IPS-NIHi11 (cell line): ENCODE measurements around the gene TNFRSF18.
"Not testable (repeated sequence)": the region's sequence is repeated elsewhere in the genome, so short reads cannot be mapped to it uniquely, and the experiment has no call there.

Experiments
- DNase-seq: peaks from one replicate; pipeline ENCODE4 v3.0.0; 2012; ENCODE audit warnings: mixed read lengths, low spot score

Gene TNFRSF18

DNA sequence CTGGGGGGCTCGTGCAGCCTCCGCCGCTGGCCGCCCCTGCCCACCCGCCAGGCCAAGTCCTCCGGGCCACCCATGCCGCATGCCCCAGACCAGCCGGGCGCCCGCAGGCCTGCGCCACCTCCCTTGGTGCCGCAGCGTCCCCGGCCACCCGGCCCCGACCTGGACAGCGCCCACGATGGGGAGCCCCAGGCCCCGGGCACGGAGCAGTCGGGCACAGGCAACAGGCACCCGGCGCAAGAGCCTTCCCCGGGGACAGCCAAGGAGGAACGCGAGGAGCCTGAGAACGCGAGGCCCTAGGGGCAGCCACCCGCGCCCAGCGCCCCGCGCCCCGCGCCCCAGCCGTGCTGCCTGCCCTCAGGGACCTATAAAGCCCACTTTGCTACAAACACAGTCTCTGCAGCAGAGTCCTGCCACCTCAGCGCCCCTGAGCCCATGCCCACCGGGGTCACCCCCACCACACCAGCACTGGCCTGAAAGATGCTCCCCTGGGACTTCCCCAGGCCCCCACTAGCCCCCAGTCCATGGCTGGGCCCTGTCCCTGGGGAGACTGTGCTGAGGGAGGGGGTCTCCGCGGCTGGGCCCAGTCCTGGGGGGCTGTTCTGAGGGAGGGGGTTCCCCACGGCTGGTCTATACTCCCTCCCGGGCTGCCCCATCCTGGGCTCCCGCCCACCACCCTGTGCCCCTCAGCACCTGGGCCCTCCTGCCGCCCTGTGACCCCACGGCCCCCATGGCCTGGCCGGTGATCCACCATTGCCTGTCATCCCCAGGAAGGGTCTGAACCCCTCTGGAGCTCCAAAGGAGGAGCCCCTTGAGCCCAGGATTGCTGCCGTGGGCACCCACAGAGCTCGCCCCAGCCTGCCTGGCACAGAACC lies 8.6 kb downstream of the TNFRSF18 start:
- DNase-seq, result no peak

DNA sequence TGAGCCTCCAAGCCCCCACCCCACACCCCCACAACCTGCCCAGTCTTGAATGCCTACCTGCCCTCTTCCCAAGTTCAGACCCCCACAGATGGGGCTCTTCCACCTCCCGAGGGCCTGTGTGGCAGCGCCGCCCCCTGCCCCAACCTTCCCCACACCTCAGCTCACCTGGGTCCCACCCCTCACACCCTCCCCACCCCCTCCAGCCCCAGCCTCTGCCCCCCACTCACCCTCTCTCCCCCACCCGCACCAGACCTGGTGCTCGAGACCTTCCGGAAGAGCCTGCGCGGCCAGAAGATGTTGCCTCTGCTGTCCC lies 9.2 kb downstream of the TNFRSF18 start:
- DNase-seq, result no peak

DNA sequence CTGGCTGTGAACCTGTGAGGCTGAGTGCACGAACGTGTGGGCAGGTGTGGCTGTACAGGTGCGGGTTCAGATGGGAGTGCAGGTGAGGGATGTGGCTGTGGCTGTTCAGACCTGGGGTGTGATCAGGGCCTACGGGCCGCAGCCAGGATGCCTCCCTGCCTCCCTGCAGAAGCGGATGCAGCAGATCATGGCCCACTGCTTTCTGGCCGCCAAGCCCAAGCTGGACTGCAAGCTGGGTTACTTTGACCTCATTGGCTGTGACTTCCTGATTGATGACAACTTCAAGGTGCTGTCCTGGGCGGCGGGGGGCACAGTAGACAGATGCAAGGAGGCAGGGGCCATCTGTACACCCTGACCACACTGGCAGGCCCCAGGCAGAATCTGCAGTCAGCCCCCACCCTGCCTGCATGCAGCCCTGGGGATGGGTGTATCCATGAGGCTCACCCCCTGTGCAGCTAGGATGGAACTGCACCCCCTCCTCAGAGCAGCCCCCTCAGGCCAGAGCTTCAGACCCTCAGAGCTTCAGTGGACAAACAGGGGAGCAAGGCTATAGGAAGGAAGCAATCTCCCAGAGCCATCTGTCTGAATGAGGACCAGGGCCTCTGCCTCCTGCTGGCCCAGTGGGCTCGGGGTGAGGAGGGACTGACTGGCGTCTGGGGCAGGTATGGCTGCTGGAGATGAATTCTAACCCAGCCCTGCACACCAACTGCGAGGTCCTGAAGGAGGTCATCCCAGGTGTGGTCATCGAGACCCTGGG lies 9.8 kb downstream of the TNFRSF18 start:
- DNase-seq, result no peak

DNA sequence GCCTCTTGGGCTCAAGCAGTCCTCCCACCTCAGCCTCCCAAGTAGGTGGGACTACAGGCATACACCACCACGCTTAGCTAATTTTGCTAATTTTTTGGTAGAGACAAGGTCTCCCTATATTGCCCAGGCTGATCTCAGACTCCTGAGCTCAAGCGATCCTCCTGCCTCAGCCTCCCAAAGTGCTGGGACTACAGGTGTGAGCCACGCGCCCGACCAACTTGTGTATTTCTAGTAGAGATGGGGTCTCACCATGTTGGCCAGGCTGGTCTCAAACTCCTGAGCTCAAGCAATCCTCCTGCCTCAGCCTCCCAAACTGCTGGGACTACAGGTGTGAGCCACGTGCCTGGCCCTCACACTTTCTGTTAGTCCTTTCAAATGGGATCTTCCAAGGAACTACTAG lies 10.7 kb downstream of the TNFRSF18 start:
- DNase-seq, result not testable (repeated sequence)

DNA sequence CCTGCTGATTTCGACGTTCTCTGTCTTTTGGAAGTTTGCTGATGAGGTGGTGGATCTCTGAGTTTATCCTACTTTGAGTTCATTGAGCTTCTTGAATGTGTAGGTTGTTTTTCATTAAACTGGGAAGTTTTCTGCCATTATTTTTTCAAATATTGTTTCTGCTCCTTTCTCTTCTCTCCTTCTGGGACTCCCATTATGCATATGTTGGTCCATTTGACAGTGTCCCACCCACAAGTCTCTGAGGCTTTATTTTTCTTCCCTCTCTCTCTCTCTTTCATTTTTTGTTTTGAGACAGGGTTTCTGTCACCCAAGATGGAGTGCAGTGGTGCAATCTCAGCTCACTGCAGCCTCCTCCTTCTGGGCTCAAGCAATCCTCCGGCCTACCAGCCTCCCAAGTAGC lies 11.7 kb downstream of the TNFRSF18 start:
- DNase-seq, result no peak

DNA sequence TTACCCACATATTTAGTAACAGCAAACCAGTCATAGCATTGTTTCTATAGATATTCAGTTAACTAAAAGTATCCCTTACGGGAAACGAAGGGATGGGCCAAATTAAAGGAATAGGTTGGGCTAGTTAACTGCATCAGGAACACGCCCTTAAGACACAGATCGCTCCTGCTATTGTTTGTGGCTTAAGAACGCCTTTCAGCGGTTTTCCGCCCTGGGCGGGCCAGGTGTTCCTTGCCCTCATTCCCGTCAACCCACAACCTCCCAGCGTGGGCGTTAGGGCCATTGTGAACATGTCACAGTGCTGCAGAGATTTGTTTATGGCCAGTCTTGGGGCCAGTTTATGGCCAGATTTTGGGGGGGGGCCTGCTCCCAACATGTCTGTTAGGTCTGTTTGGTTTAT lies 14.7 kb downstream of the TNFRSF18 start:
- DNase-seq, result no peak

DNA sequence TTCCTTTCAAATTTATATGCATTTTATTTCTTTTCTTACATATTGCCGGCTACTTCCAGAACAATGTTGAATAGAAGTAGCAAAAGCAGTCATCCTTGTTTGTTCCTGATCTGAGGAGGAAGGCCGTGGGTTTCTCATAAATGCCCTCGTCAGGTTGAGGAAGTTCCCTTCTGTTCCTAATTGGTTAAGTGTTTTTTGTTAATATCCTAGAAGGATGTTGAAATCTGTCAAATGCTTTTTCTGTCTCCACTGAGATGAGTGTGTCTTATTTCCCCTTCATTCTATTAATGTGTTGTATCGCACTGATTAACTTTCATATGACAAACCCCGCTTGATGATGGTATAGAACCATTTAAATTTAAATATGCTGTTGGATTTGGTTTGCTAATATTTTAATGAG lies 17.3 kb downstream of the TNFRSF18 start:
- DNase-seq, result no peak

DNA sequence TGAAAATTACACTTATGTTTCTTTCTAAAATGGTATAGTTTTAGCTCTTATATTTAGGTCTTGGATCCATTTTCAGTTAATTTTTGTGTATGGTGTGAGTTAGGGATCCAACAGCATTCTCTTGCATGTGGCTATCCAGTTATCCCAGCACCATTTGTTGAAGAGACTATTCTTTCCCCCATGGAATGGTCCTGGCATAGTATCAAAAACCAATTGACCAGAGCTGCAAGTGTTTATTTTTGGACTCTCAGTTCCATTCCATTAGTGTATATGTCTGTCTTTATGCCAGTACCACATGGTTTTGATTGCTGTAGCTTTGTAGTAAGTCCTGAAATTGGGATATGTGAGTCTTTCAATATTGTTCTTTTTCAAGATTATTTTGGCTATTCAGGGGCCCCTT lies 18.5 kb downstream of the TNFRSF18 start:
- DNase-seq, result no peak

DNA sequence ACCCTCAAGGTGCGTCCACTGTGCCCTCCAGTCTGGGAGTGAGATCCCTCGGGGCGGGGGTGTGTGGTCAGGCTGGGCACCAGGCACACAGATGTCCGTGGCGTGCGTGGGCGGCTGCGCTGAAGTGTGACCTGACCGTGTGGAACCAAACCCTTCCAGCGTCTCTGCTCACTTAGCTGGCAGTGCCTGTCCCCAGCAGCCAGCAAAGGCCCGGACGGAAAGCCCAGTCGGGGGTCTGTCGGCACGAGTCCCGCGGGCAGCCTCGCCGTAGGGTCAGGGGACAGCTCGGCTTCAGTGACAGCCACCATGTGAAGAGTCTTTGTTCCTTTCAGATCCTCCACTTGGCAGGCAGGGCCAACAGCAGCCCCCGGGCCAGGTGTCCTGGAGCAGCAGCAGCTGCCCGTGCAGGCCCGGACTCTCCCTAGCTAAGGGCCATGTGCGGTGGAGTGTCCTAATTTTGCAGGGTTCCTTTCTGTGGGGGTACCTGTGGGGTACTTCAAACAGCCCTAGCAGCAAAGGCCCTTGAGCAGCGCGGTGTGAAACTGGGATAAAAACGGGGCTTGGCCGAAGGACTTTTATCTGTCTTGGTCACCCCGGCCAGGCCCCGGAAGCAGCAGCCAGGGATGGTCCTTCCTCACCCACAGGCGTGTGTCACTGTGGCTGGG lies 21.2 kb downstream of the TNFRSF18 start:
- DNase-seq, result peak; percentile 13

DNA sequence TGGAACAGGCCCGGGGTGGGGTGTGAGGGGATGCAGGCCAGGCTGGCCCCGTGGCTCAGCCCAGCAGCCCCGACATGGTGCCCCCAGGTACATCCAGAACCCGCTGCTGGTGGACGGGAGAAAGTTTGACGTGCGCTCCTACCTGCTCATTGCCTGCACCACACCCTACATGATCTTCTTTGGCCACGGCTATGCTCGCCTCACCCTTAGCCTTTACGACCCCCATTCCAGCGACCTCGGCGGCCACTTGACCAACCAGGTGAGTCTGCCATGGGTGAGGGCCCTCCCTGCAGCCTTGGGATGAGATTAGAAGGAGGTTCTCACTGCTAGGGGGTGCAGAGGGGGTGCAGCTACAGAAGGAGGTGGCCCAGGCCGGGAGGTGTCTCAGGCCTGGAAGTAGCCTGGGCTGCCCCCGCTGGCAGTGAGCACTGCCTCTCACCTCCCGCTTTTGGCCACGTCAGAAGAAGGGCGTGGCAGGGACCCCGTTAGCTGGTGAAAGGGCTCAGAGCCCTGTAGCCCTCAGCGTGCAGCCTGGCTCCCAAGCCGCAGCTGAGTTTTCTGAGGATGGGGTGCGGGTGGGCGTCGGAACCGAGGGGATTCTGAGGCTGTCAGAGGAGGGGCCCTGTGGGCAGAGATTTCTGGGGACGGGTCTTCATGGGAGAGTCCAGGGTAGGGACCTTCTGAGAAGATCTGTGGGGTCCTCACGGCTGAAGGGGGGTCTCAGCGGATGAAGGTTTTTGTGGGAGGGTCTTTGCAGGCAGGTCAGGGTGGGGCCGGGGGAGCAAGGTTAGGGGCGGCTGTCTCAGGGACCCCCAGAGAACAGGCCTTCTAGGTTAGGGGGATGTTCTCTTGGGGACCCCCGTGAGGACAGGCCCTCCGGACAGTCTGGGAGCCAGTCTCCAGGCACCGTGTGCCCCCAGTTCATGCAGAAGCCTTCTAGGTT lies 22.3 kb downstream of the TNFRSF18 start:
- peak; percentile 12 for DNase-seq

DNA sequence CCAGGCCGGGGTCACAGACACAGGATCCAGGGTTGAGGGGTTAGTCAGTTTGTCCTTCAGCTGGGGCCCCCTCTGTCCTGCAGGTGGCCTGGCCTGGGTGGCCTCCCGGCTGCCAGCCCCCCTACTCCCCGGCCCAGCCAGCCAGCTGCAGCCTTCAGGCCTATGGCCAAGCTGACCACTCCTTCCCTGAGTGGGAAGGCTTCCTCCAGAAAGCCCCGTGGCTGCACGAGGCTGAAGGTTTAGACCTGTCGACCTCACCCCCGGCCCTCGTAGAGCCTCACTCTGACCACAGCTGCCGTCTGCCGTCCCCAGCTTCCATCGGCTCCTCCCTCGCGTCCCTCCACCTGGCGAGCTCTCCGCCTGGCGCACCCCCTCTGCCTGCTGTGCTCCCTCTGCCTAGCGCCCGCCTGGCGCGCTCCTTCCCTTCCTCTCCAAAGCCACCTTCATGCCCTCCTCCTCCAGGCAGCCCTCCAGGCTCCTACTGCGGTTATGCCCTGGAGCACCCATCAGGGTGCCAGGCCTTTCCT lies 23.1 kb downstream of the TNFRSF18 start:
- peak; percentile 24 for DNase-seq

DNA sequence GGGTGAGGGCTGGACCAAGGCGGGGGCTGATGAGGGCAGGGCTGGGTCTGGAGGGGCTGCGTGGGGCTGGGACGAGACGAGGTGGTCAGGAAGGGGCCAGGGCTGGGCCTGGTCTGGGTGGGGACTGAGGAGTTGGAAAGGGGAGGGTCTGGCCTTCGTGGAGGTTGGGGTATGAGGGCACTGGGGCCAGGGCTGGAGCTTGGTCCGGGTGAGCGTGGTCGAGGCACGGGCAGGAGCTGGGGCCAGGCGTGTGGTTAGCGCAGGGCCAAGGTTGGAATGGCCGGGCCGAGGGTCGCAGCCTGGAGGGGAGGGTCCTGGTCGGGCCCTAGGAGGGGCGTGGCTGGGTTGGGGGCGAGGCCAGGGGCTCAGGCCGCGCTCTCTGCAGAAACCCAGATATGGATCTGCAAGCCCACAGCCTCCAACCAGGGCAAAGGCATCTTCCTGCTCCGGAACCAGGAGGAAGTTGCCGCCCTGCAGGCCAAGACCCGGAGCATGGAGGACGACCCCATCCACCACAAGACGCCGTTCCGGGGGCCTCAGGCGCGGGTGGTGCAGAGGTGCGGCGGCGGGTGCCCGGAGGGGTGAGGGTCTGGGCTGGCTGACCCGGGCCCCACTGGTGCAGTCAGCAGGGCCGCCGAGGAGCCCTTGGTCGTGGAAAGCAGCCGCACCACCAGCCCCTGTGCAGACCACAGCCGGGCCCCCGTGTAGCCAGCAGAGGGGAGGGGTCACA lies 23.7 kb downstream of the TNFRSF18 start:
- peak; percentile 37 for DNase-seq

DNA sequence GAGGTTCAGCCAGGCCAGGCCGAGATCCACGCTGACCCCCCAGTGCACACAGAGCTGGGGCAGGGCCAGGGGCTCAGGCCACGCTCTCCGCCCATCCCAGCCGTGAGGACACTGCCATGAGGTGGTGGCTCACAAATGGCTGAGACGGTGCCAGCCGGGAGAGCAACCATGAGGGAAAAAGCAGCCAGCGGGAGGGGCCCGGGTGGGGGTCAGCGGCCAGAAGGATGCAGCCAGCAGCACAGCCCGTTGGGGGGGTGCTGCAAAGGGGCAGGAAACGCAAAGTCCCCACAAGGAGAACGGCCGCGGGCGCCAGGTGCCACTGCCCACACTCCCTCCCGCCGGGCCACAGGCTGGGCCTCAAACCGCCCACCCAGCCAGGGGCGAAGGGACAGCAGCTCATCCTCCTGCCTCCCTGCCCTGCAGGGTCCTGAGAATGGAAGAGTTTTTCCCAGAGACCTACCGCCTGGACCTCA lies 24.4 kb downstream of the TNFRSF18 start:
- DNase-seq, result peak; percentile 34

DNA sequence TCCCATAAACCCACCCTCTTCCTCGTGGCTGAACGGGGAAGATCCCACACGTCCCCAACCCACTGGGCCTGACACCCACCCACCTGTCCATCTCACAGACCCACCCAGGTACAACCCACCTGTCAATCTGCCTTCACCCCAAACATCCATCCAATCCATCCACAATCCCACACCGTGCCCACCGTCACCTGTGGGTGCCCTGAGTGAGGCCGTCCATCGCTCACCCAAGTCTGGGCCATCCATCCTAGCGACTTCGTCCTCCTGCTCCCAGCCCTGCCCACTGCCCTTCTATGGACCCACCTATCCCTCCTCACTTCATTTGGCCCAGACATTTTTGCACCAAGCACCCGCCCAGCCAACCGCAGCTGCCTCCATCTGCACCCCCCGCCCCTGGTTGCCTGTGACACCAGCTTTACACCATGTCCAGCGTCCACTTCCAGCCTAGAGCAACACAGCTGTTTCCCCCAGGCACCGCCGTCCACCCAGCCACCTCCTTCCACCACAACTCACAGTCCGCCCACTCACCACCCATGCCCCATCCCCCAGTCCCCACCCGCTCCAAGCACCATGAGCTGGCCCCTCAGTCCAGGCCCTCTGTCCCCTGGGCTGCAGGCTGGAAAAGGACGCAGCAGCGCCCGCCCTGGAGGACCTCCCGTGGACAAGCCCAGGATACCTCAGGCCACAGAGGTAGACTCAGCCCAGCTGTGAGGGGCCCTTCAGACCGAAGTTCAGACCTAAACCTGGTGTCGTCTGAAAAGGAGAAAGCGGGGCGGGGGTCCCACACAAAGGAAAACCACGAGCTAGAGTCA lies 25.1 kb downstream of the TNFRSF18 start:
- peak; percentile 16 for DNase-seq

DNA sequence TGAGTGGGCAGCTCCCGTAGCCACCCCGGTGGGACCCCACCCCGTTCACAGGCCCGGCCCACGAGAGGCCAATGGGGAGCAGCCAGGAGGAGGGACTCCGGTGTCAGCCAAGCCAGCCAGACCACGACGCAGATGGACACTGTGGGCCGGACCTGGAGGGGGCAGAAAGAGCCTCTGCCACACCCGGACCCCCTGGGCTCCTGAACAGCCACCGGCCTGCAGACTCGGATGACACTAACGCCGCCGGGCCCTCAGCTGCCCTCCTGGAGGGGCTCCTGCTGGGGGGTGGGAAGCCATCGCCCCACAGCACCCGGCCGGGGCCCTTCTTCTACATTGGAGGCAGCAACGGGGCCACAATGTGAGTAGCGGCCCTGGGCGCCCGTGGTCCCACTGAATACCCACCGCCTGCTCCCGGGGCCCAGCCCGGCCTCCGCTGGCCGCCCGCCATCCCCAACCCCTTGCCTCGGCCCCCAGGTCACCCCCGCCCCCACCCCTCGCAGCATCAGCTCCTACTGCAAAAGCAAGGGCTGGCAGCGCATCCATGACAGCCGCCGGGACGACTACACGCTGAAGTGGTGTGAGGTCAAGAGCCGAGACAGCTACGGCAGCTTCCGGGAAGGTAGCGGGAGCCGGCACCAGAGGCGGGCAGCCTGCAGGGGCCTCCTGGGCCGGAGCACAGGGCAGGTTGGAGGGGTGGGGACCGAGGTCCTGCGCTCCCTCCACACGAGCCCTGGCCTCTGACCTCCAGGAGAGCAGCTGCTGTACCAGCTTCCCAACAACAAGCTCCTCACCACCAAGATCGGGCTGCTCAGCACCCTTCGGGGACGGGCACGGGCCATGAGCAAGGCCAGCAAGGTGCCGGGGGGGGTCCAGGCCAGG lies 26.2 kb downstream of the TNFRSF18 start:
- peak; percentile 60 for DNase-seq

DNA sequence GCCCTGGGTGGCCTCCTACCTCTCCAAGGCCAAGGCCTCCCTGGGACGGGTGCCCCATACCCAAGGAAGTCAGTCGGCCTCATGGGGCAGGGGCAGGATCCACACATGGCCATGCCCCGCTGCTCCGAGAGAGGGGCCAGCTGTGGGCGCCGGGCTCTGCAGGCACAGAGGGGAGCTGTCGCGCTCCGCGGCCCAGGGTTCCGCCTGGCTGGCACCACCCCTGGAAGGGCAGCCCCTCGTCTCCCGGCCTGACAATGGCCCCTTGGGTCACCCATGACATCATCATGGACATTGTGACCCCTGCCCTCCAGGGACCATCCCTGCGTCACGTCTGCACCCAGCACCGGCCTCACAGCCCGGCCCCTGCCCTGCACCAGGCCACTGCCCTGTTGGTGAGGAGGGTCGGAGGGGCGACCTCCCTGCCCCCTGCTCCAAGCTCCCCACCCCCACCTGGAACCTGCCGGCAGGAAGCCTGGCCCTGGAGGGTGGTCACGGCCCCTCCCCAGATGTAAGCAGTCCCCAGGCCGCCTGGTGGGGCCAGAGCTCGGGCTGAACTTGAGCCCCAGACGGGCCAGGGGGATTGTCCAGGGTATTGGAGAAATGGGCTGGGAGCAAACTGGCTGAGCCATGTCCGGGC lies 26.9 kb downstream of the TNFRSF18 start:
- DNase-seq, result peak; percentile 30

DNA sequence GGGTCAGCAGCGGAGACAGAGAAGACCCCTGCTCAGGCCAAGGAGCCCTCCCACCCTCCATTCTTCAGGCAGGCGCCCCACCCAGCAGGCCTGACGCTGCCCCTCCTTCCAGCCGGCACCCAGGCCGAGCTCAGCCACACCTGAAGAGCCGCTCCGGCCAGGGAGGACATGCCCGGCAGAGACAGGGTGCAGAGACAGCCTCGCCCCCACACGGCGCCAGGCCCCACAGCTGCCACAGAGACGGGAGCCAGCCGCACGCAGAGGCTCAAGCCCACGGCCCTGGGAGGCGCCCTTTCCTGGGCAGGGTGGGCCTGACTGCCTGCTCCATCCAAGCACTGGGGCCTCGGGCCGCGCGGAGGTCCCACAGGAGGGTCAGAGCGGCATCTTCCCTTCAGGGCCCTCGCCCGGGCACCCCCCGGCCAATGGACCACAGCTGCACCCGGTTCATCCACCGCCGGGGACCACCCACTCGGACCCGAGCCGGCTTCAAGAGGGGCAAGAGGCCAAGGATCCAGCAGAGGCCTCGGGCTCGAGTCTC lies 27.5 kb downstream of the TNFRSF18 start:
- no peak for DNase-seq
